Measurements from ENCODE around the gene LTBR. TPM values are rescaled to one million over a fixed set of nuclear protein-coding genes. Genes with fewer than 3 reads are reported as not detected.

Gene LTBR
- total RNA-seq, 2 donors from 2014 or later = 0.56 to 0.61 TPM

DNA sequence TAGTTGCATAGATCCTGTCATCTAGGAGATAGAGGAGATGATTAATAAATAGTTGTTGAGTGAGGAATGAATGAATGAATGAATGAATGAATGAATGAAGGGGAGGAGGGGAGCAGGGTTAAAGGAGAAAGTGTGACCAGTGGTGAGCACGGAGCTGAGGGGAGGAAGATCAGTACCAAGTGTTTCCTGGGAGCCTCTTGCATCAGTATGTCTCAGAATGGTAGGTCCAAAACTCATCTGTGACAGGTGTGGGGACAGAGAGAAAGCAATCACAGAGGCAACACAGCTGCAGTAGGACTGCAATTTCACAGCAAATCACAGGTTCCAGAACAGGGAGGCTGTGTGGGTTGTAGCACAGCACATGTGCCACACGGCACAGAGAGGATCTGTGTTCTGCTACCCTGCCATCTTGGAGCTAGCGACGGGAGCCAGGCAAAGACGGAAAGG, 27.6 kb upstream of the LTBR start:
- no peak for ATAC-seq (replicated peaks)
- Mint-ChIP-seq H3K27ac (no peak overlapping the region), H3K9me3 (no peaks in the 10 kb centered on the region), H3K4me1 (peaks cover 11% of the 10 kb centered on the region), H3K27me3 (no peaks in the 10 kb centered on the region), H3K36me3 (ENCODE audit: low read depth) (no peaks in the 10 kb centered on the region), H3K4me3 (no peak overlapping the region)

- H3K27ac Mint-ChIP-seq = no peak overlapping the region
- no peak for ATAC-seq (replicated peaks)
- no peaks in the 10 kb centered on the region for H3K27me3 Mint-ChIP-seq
- no peaks in the 10 kb centered on the region for H3K36me3 Mint-ChIP-seq (ENCODE audit: low read depth)
- no peaks in the 10 kb centered on the region for H3K9me3 Mint-ChIP-seq
- no peak overlapping the region for H3K4me3 Mint-ChIP-seq
- peaks cover 16% of the 10 kb centered on the region for H3K4me1 Mint-ChIP-seq
Observed at GRCh38 chr12:6358881-6359280, 25.1 kb upstream of the LTBR start.

- Mint-ChIP-seq H3K4me3 (no peak overlapping the region), H3K27me3 (no peaks in the 10 kb centered on the region), H3K27ac (no peak overlapping the region), H3K36me3 (ENCODE audit: low read depth) (no peaks in the 10 kb centered on the region), H3K9me3 (no peaks in the 10 kb centered on the region), H3K4me1 (peaks cover 20% of the 10 kb centered on the region)
- no peak for ATAC-seq (replicated peaks)
Observed at GRCh38 chr12:6360080-6360571, 23.8 kb upstream of the LTBR start.

DNA sequence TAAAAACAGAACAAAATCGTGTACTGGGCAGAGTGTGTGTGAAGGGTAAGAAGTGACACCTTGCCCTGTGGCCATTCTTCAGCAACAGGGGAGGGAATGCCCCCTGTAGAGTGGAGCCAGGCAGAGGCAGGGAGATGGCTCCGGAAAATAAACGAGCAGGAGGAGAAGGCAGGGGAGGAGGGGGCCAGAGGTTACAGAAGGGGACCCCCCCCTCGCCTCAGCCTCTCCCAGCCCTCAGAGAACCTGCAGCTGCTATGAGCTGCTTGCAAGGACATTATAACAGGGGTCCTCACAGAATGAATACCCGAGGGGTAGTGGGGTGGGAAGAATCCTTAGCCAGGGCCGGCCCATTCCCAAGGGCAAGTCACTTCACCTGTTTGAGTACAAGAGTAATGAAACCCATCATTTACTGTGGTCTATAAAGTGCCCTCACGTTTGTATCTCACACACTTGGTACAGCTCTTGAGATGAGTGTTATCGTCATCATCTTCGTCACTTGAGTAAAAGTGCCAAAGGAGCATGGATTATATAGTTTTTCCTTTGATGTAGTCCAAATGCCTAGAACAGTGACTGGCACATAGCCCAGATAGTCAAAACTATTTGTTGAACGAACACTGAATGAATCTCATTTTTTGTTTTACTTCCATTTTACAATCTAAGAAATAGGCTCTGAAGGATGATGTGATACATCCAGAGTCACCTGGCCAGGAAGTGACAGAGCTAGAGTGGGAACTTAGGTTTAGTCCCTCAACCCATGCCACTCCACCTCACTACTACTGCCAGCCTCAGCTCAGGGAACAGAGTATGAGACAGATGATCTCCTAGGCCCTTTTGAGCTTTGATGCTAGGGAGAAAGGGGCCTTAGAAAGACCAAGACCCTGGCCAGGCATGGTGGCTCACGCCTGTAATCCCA, 23.1 kb upstream of the LTBR start:
- peak overlapping the region; percentile 54 for H3K4me3 Mint-ChIP-seq
- peak; percentile 40 for ATAC-seq (replicated peaks)
- H3K4me1 Mint-ChIP-seq = peaks cover 14% of the 10 kb centered on the region
- no peaks in the 10 kb centered on the region for H3K27me3 Mint-ChIP-seq
- no peaks in the 10 kb centered on the region for H3K36me3 Mint-ChIP-seq (ENCODE audit: low read depth)
- H3K9me3 Mint-ChIP-seq = no peaks in the 10 kb centered on the region
- no peak overlapping the region for H3K27ac Mint-ChIP-seq

DNA sequence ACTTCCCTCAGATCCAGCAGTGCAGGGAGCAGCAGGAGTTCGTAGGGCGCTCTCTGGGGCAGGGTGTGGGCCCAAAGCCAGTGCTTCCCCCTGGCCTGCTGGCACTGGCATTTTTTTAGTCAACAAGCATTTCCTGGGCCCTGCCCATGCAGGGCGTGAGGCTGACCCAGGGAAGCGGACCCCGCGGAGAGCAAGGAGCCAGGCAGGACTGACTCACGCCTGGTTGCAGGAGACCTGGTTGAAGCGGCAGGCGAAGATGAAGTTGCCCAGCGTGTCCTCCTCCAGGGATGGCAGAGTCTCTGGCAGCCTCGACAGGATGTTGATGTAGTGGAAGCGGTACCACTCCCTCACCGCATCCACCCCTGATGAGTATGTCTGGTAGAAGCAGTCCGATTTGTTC, 22.1 kb upstream of the LTBR start:
- Mint-ChIP-seq H3K27ac (peak overlapping the region; percentile 24), H3K4me3 (peak overlapping the region; percentile 54), H3K9me3 (no peaks in the 10 kb centered on the region), H3K36me3 (ENCODE audit: low read depth) (no peaks in the 10 kb centered on the region), H3K27me3 (no peaks in the 10 kb centered on the region), H3K4me1 (peaks cover 14% of the 10 kb centered on the region)
- no peak for ATAC-seq (replicated peaks)

DNA sequence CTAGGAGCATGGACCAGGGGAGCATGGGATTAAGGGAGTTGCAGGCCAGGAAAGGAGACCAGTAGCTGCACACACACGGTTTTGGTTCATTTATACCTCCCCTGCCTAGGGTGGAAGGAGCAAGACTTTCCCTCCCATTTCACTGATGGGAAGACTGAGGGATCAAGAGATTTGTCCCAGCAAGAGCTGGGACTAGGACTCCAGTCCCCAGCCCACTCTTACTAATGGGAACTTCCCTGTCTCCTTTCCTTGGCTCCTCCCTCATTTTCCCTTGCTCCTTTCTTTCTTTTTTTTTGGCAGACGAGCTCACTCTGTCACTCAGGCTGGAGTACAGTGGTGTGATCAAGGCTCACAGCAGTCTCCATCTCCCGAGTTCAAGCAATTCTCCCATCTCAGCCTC, 21.6 kb upstream of the LTBR start:
- Mint-ChIP-seq H3K27me3 (no peaks in the 10 kb centered on the region), H3K4me3 (peak overlapping the region; percentile 54), H3K27ac (peak overlapping the region; percentile 24), H3K9me3 (no peaks in the 10 kb centered on the region), H3K36me3 (ENCODE audit: low read depth) (no peaks in the 10 kb centered on the region), H3K4me1 (peaks cover 18% of the 10 kb centered on the region)
- no peak for ATAC-seq (replicated peaks)

- H3K4me3 Mint-ChIP-seq = peak overlapping the region; percentile 73
- no peak overlapping the region for H3K27ac Mint-ChIP-seq
- no peaks in the 10 kb centered on the region for H3K36me3 Mint-ChIP-seq (ENCODE audit: low read depth)
- no peaks in the 10 kb centered on the region for H3K27me3 Mint-ChIP-seq
- peaks cover 21% of the 10 kb centered on the region for H3K4me1 Mint-ChIP-seq
- H3K9me3 Mint-ChIP-seq = no peaks in the 10 kb centered on the region
- ATAC-seq (replicated peaks) = no peak
Observed at GRCh38 chr12:6363010-6363329, 21.0 kb upstream of the LTBR start.

DNA sequence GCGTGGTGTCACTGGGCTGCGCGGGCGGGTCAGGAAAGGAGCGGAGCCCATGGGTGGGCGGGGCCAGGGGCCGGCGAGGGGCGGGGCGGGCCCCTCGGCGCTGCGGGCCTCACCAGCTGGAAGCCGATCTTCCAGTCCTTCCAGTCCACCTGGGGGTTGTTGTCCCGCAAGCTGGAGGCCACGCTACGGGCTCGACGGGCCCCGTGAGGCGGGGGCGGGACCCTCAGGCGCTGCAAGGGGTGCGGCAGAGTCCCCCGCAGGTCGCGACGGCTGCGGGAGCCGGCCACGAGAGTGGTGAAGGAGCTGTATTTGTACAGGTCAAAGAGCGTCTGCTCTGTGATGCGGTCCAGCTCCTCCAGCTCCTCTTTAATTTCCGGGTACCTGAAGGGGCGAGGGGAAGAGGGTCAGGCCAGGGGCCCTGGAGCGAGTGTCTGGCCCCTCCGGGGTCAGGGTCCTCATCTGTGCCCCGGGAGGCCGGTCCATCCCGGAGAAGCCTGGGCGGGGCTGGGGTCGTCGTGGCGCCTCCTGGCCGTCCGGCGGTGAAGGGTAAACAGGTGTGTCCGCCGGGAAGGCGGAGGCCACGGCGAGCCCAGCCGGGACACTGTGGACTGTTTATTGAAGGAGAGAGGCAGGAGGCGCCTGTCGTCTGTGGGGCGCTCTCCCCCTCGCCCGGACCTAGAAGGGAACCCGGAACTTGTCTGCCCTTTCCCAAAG, 20.5 kb upstream of the LTBR start:
- H3K27ac Mint-ChIP-seq = peak overlapping the region; percentile 71
- H3K9me3 Mint-ChIP-seq = no peaks in the 10 kb centered on the region
- H3K4me1 Mint-ChIP-seq = peaks cover 21% of the 10 kb centered on the region
- H3K4me3 Mint-ChIP-seq = peak overlapping the region; percentile 73
- ATAC-seq (replicated peaks) = peak; percentile 87
- no peaks in the 10 kb centered on the region for H3K36me3 Mint-ChIP-seq (ENCODE audit: low read depth)
- no peaks in the 10 kb centered on the region for H3K27me3 Mint-ChIP-seq

GRCh38 chr12:6364044-6364374, 20.0 kb upstream of the LTBR start:
- H3K4me3 Mint-ChIP-seq = peak overlapping the region; percentile 73
- peaks cover 25% of the 10 kb centered on the region for H3K4me1 Mint-ChIP-seq
- H3K36me3 Mint-ChIP-seq (ENCODE audit: low read depth) = no peaks in the 10 kb centered on the region
- H3K9me3 Mint-ChIP-seq = no peaks in the 10 kb centered on the region
- H3K27me3 Mint-ChIP-seq = no peaks in the 10 kb centered on the region
- ATAC-seq (replicated peaks) = no peak
- peak overlapping the region; percentile 71 for H3K27ac Mint-ChIP-seq

GRCh38 chr12:6367065-6367968, 16.6 kb upstream of the LTBR start:
- Mint-ChIP-seq H3K27me3 (no peaks in the 10 kb centered on the region), H3K4me3 (peak overlapping the region; percentile 22), H3K36me3 (ENCODE audit: low read depth) (no peaks in the 10 kb centered on the region), H3K9me3 (no peaks in the 10 kb centered on the region), H3K27ac (peak overlapping the region; percentile 18), H3K4me1 (peaks cover 17% of the 10 kb centered on the region)
- ATAC-seq (replicated peaks) = no peak

DNA sequence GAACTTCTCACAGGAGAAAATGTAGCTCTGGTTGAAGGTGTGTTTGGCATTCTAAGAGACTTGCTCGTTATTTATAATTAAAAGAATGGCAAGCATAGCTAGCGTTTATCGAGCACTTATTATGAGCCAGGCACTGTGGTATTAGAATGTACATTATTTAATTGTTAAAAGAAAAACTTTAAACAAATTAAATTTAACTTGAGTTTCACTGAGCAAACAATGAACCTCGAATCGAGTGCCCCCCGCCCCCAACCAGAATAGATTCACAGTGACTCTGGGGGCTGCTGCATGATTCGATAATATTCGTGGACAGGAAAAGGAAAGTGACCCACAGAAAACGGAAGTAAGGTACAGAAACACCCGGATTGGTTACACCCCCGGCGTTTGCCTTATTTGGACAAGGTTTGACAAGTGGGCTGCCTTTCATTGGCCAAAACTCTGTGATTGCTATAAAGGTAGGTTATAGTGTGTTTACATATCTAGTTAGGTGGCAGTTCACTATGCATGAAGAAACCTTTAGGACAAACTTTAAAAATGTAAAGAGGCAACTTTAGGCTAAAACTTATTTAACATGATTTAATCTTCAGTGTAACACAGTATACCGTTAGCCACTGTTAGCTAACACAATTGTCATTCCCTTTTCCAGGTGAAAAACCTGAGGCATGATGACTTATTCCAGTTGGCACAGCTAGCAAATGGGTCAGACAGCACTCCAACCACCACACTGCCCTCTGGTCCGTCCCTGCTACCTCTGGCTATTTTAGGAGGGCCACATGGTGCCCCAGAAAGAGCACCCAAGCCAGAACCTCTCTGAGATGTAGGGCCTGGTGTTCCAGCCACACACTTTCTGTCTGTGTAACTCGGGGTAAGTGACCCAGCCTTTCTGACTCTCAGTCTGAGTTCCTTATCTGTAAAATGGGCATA, 15.7 kb upstream of the LTBR start:
- Mint-ChIP-seq H3K27me3 (no peaks in the 10 kb centered on the region), H3K27ac (peak overlapping the region; percentile 34), H3K36me3 (ENCODE audit: low read depth) (no peaks in the 10 kb centered on the region), H3K4me3 (peak overlapping the region; percentile 22), H3K9me3 (no peaks in the 10 kb centered on the region), H3K4me1 (peaks cover 26% of the 10 kb centered on the region)
- no peak for ATAC-seq (replicated peaks)

GRCh38 chr12:6368906-6369525, 14.9 kb upstream of the LTBR start:
- no peaks in the 10 kb centered on the region for H3K9me3 Mint-ChIP-seq
- H3K27ac Mint-ChIP-seq = peak overlapping the region; percentile 34
- peaks cover 27% of the 10 kb centered on the region for H3K4me1 Mint-ChIP-seq
- no peaks in the 10 kb centered on the region for H3K36me3 Mint-ChIP-seq (ENCODE audit: low read depth)
- no peak overlapping the region for H3K4me3 Mint-ChIP-seq
- ATAC-seq (replicated peaks) = no peak
- H3K27me3 Mint-ChIP-seq = no peaks in the 10 kb centered on the region

DNA sequence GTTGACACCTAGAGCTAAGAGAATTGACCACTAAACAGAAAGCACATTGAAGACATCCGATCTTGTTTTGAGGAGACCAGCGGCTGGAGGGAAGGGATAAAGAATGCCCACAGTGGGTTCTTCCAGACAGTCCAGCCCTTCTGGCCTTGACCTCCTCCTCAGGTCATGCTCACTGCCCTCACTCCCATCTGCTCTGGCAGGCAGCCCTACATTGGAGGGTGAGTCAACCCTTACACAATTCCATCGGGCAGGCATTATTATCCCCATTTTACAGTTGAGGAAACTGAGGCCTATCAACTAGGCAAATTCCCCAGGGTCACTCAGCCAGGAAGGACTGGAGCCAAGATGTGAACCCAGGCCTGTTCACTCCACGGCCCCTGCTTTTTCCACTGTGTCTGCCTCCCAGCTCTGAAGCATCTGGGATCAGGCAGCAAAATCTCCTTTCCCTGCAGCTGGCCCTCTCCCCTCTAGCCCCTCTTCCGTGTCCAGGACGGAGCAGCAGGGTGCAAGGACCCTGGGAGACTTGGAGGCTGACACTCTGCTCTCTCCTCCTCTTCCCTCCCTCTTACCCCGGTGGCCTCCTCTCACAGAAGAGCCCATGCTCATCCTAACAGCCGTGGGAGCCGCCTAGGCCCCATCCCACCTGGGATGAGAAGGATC, 13.9 kb upstream of the LTBR start:
- ATAC-seq (replicated peaks) = no peak
- Mint-ChIP-seq H3K36me3 (ENCODE audit: low read depth) (no peaks in the 10 kb centered on the region), H3K4me3 (no peak overlapping the region), H3K27me3 (no peaks in the 10 kb centered on the region), H3K4me1 (peaks cover 24% of the 10 kb centered on the region), H3K9me3 (no peaks in the 10 kb centered on the region), H3K27ac (peak overlapping the region; percentile 34)
